Measurements from ENCODE around the gene IGFBP7.

Gene IGFBP7

GRCh38 chr4:57097711-57098110 lies 12.5 kb downstream of the IGFBP7 start:
- Mint-ChIP-seq H3K4me1 (no peaks in the 10 kb centered on the region), H3K4me3 (no peak overlapping the region), H3K36me3 (no peaks in the 10 kb centered on the region), H3K27ac (no peak overlapping the region), H3K27me3 (peaks cover 32% of the 10 kb centered on the region), H3K9me3 (no peaks in the 10 kb centered on the region)
- CTCF ChIA-PET, result no interaction called here
- DNase-seq, result no peak

- Mint-ChIP-seq H3K4me3 (no peak overlapping the region), H3K27ac (no peak overlapping the region), H3K36me3 (no peaks in the 10 kb centered on the region), H3K4me1 (no peaks in the 10 kb centered on the region), H3K27me3 (peaks cover 28% of the 10 kb centered on the region), H3K9me3 (no peaks in the 10 kb centered on the region)
- no peak for DNase-seq
- CTCF ChIA-PET, result no interaction called here
Observed at GRCh38 chr4:57095956-57096355, 14.2 kb downstream of the IGFBP7 start.

DNA sequence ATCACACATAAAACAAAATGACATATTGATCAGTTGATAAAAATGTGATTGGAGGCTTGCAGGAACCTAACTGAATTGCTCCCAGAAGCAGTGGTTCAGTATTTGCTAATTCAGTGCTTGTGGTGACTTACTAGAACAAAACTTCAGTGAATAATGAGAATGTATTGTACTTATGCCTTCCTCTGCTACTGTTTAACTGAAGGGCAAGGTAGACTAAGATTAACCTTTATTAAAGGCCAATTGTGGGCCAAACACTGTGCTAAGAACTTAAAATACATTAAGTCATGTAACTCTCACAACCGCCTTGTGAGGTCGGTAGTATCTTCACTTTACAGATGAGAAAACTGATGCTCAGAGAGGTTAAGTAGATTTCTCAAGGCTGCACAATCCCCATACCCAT lies 14.9 kb downstream of the IGFBP7 start:
- no peak for DNase-seq
- Mint-ChIP-seq H3K4me3 (no peak overlapping the region), H3K9me3 (no peaks in the 10 kb centered on the region), H3K36me3 (no peaks in the 10 kb centered on the region), H3K4me1 (no peaks in the 10 kb centered on the region), H3K27ac (no peak overlapping the region), H3K27me3 (peaks cover 28% of the 10 kb centered on the region)
- CTCF ChIA-PET, result no interaction called here

DNA sequence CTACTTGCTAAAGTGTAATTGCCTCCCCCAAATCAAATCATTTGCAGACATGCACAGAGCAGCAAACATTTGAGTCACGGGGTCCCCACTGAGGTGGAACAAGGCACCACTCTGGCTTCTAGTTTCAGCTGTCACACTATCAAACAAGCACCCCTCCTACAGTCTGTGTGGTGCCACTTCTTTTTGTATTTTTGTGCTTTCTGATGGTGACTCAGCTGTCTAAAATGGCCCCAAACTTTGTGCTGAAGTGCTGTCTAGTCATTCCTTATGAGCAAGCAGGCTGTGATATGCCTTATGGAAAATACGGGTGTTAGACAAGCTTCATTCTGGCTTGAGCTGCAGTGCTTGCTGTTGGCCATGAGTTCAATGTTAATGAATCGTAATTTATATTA lies 15.4 kb downstream of the IGFBP7 start:
- no peak overlapping the region for H3K27ac Mint-ChIP-seq
- no peaks in the 10 kb centered on the region for H3K4me1 Mint-ChIP-seq
- CTCF ChIA-PET, result no interaction called here
- no peak overlapping the region for H3K4me3 Mint-ChIP-seq
- H3K9me3 Mint-ChIP-seq, result no peaks in the 10 kb centered on the region
- DNase-seq, result no peak
- H3K36me3 Mint-ChIP-seq, result no peaks in the 10 kb centered on the region
- H3K27me3 Mint-ChIP-seq, result peaks cover 24% of the 10 kb centered on the region

GRCh38 chr4:57093845-57094831 lies 16.0 kb downstream of the IGFBP7 start:
- DNase-seq, result no peak
- CTCF ChIA-PET, result no interaction called here
- Mint-ChIP-seq H3K4me1 (no peaks in the 10 kb centered on the region), H3K9me3 (no peaks in the 10 kb centered on the region), H3K36me3 (no peaks in the 10 kb centered on the region), H3K27me3 (peaks cover 19% of the 10 kb centered on the region), H3K27ac (no peak overlapping the region), H3K4me3 (no peak overlapping the region)

DNA sequence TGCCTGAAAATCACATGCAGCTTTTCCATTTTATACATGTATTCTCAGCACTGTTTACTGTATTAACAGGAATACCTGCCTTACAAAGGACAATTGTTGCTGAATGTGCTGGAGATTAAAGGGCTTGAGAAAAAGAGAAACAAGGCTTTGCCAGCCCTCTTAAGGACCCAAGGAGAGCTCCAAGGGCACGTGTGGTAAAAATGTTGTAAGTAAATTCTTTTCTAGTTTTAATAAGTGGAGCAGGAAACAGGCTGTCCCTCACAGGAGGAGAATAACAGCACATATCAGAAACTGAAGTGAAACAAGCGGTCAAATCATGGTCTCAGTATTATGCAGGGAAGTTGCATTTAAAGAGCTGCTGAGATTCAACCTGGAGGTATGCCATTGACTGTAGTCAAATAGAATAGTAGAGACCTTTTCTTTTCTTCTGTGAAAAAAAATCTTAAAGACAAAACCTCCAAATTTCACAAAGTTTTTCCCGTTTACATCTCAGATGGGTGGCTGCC lies 18.5 kb downstream of the IGFBP7 start:
- no peaks in the 10 kb centered on the region for H3K9me3 Mint-ChIP-seq
- H3K36me3 Mint-ChIP-seq, result no peaks in the 10 kb centered on the region
- DNase-seq, result no peak
- H3K4me1 Mint-ChIP-seq, result no peaks in the 10 kb centered on the region
- peaks cover 4% of the 10 kb centered on the region for H3K27me3 Mint-ChIP-seq
- H3K27ac Mint-ChIP-seq, result no peak overlapping the region
- CTCF ChIA-PET, result no interaction called here
- H3K4me3 Mint-ChIP-seq, result no peak overlapping the region

DNA sequence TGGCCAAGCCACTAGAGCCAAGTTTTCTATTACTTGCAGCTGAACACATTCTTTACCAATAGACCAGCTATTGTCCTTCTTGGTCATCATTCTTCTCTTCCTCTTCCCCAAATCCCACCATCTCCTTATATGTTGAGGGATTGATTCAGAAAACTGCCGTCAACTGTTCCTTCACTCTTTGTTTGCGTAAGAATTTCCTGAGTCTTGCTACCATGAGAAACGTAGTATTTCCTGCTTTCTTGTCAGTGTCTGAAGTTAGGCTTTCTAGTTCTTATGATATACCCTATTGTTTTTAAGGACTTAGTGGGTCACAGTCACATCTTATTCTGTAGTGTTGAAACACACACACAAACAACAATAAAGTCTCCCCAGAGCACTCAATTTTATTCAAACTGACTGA lies 20.1 kb downstream of the IGFBP7 start:
- no peaks in the 10 kb centered on the region for H3K4me1 Mint-ChIP-seq
- H3K27me3 Mint-ChIP-seq, result peaks cover 4% of the 10 kb centered on the region
- no peak overlapping the region for H3K4me3 Mint-ChIP-seq
- no peaks in the 10 kb centered on the region for H3K36me3 Mint-ChIP-seq
- CTCF ChIA-PET, result no interaction called here
- no peak overlapping the region for H3K27ac Mint-ChIP-seq
- no peak for DNase-seq
- no peaks in the 10 kb centered on the region for H3K9me3 Mint-ChIP-seq

GRCh38 chr4:57089549-57089948 lies 20.6 kb downstream of the IGFBP7 start:
- CTCF ChIA-PET, result no interaction called here
- peaks cover 4% of the 10 kb centered on the region for H3K27me3 Mint-ChIP-seq
- no peaks in the 10 kb centered on the region for H3K9me3 Mint-ChIP-seq
- no peak overlapping the region for H3K4me3 Mint-ChIP-seq
- H3K4me1 Mint-ChIP-seq, result no peaks in the 10 kb centered on the region
- H3K27ac Mint-ChIP-seq, result no peak overlapping the region
- no peak for DNase-seq
- H3K36me3 Mint-ChIP-seq, result no peaks in the 10 kb centered on the region

DNA sequence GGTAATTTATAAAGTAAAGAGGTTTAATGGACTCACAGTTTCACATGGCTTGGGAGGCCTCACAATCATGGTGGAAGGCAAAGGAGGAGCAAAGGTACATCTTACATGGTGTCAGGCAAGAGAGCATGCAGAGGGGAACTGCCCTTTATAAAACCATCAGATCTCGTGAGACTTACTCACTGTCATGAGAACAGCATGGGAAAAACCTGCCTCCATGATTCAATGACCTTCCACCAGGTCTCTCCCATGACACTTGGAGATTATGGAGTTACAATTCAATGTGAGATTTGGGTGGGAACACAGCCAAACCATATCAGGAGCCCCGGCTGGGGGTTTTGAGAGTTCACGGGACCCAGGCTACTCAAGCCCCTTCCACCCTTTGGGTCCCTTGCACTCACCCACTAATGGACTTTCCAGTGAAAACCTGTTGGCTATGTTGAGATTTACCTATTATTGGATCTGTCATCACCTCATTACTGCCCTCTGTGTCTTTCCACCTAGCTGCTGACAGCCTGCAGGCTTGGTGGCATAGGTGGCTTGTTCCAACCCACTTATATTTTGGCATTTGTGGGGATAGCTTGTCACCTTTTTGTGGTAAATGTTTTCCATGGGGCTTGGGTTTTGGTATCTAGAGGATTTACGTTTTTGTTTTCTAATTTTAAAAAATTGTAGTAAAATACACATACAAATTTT lies 24.0 kb downstream of the IGFBP7 start:
- Mint-ChIP-seq H3K27me3 (no peaks in the 10 kb centered on the region), H3K9me3 (no peaks in the 10 kb centered on the region), H3K36me3 (no peaks in the 10 kb centered on the region), H3K4me3 (no peak overlapping the region), H3K27ac (no peak overlapping the region), H3K4me1 (no peaks in the 10 kb centered on the region)
- CTCF ChIA-PET, result no interaction called here
- no peak for DNase-seq

- Mint-ChIP-seq H3K27me3 (peaks cover 4% of the 10 kb centered on the region), H3K4me3 (no peak overlapping the region), H3K36me3 (no peaks in the 10 kb centered on the region), H3K4me1 (no peaks in the 10 kb centered on the region), H3K27ac (no peak overlapping the region), H3K9me3 (no peaks in the 10 kb centered on the region)
- no peak for DNase-seq
- CTCF ChIA-PET, result no interaction called here
Observed at GRCh38 chr4:57085278-57085677, 24.9 kb downstream of the IGFBP7 start.

DNA sequence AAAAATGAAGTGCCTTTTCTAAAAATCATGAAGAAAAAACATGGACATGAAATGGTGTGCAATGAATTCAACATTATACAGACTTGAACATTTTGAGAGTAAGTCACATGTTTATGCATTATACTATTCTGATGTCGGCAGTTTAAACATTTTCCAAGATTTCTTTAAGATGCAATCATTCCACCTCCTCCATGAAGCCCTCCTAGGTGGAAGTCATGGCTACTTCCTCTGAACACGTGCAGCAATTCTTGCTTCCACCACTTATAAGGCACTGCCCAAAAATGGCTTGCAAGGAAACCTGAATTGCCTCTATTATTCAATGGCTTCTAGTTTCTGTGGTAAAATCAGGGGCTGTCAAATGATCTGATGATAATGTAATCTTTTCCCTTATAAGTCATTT lies 25.8 kb downstream of the IGFBP7 start:
- H3K27me3 Mint-ChIP-seq, result peaks cover 4% of the 10 kb centered on the region
- H3K9me3 Mint-ChIP-seq, result no peaks in the 10 kb centered on the region
- H3K4me3 Mint-ChIP-seq, result no peak overlapping the region
- no peak for DNase-seq
- H3K27ac Mint-ChIP-seq, result no peak overlapping the region
- no peaks in the 10 kb centered on the region for H3K36me3 Mint-ChIP-seq
- CTCF ChIA-PET, result no interaction called here
- no peaks in the 10 kb centered on the region for H3K4me1 Mint-ChIP-seq

DNA sequence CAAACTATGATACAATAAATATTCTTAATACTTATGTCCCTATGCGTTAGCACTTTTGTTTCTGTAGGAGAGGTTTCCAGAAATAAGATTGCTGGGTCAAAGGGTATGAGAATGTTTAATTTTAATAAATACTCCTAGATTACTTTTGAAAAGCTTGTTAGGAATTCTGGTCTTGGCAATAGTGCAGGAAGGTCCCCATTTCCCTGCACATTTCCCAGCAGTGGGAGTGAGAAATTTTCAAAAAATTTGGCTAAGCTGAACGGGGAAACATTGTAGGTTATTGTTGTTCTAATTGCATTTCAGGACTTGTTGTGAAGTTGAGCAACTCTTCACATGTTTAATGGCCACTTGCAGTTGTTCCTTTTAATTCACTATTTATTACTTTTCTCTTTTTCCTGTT lies 27.1 kb downstream of the IGFBP7 start:
- Mint-ChIP-seq H3K36me3 (no peaks in the 10 kb centered on the region), H3K4me1 (no peaks in the 10 kb centered on the region), H3K9me3 (no peaks in the 10 kb centered on the region), H3K27me3 (peaks cover 4% of the 10 kb centered on the region), H3K27ac (no peak overlapping the region), H3K4me3 (no peak overlapping the region)
- CTCF ChIA-PET, result interaction anchor here (1.5 kb wide), 1 partner anchor 10 kb away, joined by 4 read pairs; no protein-coding TSS in a partner anchor
- DNase-seq, result no peak

DNA sequence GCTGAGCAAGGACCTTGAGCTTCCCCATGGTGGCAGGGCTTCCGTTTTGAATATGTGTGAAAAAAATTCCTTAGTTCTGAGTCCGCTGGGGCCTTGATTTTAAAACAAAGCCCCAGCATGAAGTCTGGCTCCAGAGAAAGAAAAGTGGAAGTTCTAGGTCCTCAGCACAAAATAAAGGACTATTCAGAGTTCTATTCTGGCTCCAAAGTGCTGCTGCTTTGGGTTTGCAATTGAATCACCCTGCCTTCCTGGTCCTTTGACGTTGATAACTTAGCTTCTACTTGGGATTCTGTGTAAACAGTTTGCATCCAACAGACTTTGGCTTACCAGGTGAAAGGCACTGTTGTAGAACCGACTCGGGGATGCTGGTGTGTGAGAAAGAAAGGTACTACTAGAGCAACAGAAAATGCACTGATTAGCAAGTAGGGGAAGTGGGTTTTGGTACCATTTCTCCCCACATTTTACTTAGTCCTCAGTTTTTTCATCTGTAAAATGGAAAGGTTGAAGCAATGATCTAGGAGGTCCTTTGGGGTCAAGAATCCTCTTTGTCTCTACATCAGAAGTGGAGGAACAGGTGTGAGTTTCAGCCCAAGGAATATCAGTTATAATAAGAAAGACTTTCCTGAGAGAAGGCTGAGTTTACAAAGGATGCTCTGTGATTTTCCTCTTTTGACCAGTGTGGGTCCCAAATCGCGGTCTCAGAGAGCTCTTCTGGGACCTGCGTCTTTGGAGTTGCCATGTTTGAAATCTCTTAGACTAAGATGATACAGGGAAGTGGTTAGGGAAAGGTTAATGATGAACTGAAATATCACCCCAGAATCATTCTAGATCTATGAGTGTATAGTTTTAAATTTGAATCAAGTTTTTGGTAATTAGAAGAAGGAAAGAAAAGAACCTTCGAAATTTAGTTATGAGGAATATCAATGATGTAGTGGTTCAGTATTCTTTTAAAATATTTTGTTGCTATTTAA lies 28.2 kb downstream of the IGFBP7 start:
- CTCF ChIA-PET, result interaction anchor here (0.6 to 1.5 kb wide), 3 partner anchors 9 to 245 kb away, joined by 3 to 4 read pairs (median 3); no protein-coding TSS in a partner anchor
- H3K9me3 Mint-ChIP-seq, result no peaks in the 10 kb centered on the region
- H3K4me1 Mint-ChIP-seq, result no peaks in the 10 kb centered on the region
- H3K27me3 Mint-ChIP-seq, result peaks cover 4% of the 10 kb centered on the region
- DNase-seq, result no peak
- no peak overlapping the region for H3K4me3 Mint-ChIP-seq
- no peak overlapping the region for H3K27ac Mint-ChIP-seq
- no peaks in the 10 kb centered on the region for H3K36me3 Mint-ChIP-seq

All from activated naive CD4-positive, alpha-beta T cell treated with anti-CD3 and anti-CD28 coated beads, Interleukin-2, amount 10 ng/mL, durations not matched to agents 7 days and 5 days (primary cell).